HuH-7 (cell line): Measurements from ENCODE around the gene GPR85.
"Not testable (repeated sequence)": the region's sequence is repeated elsewhere in the genome, so short reads cannot be mapped to it uniquely, and the experiment has no call there.

Experiments
- DNase-seq: peaks from one replicate; pipeline ENCODE4 v3.0.0; 2011; ENCODE audit warnings: low spot score

The GPR85 gene, protein sequence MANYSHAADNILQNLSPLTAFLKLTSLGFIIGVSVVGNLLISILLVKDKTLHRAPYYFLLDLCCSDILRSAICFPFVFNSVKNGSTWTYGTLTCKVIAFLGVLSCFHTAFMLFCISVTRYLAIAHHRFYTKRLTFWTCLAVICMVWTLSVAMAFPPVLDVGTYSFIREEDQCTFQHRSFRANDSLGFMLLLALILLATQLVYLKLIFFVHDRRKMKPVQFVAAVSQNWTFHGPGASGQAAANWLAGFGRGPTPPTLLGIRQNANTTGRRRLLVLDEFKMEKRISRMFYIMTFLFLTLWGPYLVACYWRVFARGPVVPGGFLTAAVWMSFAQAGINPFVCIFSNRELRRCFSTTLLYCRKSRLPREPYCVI

DNA sequence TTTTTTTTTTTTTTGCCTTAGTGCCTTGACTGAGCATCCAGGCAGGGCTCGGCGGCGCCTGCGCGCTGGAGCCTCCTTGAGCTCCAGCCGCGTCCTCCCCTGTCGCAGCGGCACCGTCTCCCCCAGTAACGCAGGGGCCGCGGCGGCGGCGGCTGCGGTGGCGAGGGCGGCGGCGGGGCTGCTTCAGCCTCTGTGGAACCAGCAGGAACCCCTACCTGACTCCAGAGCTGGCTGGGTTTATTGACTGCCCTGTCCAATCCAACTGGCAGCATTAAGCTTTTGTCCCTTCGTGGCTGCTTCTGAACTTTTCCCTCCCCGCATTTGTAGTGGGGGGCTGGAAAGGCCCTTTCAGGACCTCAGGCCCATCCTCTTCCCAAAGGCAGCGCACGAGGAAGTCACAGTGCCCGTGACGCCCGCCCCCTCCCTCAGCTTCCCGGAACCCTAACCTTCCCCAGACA lies at the start of gene GPR85:
Gene GPR85 (minus strand): TSS at position 397 of the 458 bp plus-strand sequence. CDS start 2,106 bp downstream, outside the sequence.
- DNase-seq, result no peak

DNA sequence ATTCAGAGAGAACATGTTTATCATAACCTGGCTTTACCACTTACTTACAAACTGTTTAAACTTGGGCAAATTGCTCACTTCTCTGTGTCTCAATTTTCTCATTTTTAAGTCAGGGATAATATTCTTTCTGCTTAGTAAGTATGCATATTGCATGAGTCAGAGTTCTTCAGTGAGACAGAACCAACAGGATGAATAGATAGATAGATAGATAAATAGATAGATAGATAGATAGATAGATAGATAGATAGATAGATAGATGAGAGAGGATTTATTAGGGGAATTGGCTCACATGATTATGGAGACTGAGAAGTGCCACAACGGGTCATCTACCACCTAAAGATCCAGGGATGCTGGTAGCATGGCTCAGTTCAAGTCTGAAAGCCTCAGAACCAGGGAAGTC lies 47.4 kb upstream of the GPR85 start:
- DNase-seq, result no peak

DNA sequence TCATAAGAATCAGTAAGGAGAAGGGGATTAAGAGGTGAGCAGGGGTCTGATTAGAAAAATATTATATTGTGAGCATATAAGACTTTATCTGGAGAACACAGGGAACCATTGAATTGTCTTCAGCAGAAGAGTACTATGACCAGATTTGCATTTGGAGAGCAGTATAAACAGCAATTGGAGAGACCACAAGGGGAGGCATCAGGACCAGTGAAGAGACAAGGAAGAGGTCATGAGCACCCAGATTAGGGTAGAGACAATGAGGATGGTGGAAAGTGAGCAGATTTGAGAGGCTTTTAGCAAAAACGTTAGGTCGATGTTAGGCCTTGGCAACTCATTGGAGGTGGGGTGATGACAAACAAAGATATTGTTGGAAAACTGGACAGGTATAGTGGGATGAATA lies 44.7 kb upstream of the GPR85 start:
- DNase-seq, result no peak

DNA sequence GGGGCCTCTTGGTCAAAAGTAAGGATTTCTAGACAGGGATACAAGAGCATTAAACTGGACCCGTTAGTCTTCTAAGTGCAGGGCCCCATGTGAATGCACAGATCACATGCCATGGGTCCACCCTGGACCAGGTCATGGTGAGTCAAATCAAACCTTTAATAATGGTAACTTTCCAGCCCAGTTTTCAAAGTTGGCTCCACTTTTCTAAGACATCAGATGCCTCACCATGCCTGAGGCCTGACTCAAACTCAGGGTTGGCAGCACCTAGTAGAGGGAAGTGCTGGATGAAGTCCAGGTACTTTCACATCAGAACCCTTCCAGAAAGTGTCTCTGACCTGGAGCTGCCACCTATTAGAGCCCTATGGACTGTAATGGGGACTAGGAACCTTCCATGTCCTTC lies 41.4 kb upstream of the GPR85 start:
- no peak for DNase-seq

DNA sequence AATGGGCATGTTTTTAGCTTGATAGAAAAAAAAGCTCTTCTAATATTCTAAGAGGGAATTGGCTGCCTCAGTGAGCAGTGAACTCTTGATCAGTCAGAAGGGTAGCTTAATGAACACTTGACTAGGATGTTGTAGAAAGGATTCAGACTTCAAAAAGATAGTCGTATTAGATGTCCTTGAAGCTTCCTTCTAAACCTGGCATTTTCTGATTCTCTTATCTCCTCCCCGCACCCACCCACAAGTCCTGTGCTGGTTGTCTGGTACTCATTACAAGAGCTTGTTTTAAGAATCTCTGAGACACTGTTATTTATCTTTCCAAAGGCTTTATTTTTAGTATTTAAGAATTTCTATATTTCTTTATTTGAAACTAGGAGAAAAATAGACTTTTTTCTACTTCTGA lies 39.1 kb upstream of the GPR85 start:
- no peak for DNase-seq

DNA sequence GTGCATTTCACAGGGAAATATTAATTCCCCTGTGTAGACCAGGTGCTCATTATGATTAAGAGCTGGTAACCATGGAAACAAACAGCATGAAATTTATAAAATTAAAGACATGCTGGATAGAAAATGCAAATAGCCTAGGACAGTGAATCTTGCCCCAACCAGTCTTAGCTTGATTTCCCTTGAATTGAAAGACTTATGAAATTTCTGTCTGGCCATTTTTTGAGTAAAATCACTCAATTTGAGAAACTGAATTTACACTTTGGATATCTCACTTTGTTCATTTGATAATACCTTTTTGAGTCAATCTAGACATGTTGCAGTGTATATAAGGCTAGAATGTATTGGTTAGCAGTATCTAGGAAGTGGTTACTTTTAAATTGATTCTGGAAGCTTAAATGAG lies 36.1 kb upstream of the GPR85 start:
- DNase-seq, result no peak

DNA sequence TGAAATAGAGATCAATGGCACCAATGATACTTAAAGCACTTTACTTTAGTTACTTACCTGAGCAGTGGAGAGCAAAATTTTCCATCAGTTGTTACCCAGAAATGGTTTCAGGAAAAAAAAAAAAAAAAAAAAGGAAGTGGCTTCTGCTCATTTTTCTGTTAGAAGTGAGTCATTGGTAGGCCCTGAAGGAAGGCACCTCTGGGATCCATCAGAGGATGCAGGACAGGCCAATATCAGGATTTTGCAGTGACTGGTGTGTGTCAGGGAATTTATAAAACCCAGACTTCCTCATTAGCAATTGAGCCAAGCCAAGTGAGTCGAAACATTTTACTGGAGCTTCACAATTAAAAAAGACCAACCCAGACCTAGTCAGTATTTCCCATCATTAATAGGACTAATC lies 34.0 kb upstream of the GPR85 start:
- DNase-seq, result no peak

DNA sequence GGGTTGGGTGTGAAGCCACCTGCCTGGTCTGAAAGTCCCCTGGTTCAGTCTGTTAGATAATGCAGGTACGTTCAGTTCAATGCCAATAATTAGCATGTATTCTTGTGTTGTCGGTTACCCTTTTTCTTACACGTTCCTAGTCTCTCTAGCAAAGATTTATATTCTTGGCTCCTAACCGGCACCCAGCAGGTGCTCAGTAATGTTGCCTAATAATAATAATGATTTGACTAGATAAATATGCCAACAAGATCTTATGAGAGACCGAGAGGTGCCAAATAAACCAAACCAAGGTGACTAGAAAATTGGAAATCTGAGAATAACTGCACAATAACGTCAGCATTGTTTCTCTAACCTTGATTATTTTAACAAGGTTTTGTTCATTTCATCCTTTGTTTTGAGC lies 32.8 kb upstream of the GPR85 start:
- DNase-seq, result no peak

DNA sequence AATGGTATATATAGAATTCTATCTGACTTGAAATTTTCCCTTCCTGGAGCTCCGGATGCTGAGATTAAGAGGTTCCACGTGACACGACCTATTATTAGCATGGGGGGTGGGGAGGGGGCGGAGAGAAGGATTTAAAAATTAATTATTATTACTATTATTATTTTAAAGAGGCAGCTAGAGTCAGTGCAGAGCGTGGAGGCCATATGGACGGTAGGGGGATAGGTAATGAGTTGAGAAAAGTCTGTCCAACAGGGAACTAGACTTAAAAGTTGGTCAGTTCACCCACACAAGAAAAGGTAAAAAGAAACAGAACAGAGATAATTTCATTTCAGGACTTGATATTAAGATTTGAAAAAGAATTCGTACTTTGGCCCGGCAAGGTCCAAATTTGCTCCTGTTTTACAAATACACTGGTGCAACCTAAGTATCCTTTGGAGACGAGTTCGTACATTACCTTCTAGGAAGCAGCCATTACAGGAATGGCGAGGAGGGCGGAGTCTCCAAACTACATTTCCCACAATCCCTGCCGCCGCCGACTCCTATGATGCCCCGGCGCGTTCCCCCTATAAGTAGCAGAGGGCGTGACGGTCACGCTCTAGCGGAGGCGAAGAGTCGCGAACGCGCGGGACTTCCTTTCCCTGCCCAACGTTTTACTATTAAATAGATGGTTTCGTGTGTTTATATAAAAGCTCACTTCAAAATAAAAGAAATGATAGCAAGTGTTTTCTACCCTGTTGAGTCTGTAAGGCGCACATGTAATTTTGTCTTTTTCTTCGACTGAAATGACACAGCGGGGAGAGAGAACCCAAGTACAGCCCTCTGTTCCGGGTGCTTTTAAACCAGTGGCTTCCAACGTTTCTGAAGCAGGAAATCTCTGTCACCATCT lies 31.7 kb upstream of the GPR85 start, which contains the start of gene SMIM30:
Gene SMIM30 (minus strand): TSS at position 481 of the 886 bp plus-strand sequence. CDS start 976 bp downstream, outside the sequence.
- DNase-seq, result peak; percentile 58

DNA sequence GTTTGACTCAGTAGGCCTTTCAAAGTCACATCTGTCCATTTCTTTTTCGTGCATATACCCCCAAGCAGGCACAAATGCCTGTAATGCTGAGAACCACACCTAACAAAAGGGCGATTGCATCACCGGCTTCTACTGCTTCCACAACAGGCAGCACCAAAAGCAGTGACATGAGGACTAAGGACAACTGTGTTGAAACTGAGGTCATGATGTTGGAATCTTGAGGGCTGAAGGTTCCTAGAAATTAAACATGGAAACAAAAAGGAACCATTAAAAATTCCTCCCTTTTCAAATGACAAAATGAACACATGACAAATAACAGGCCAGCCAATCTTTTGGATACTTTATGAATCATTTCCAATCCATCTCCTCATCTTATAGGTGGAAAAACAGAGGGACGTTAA lies 30.7 kb upstream of the GPR85 start:
- not testable (repeated sequence) for DNase-seq

DNA sequence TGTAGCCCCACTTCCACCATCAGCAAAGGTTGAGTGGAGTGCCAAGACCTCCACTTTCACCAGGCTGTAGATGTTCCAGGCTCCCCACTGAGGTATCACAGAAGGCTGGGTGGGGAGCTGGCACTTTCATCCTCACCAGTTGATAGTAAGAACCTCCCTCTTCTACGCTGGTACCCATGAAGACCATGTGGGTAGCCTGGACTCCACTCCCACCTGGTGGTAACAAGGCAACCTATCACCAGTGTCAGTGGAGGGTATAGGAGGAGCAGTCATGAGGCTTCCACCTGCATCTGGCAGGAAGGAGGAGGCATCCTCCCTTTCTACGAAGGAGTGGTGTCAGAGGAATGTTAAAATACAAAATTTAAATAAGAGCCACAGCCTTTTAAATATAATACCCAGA lies 27.3 kb upstream of the GPR85 start:
- no peak for DNase-seq

DNA sequence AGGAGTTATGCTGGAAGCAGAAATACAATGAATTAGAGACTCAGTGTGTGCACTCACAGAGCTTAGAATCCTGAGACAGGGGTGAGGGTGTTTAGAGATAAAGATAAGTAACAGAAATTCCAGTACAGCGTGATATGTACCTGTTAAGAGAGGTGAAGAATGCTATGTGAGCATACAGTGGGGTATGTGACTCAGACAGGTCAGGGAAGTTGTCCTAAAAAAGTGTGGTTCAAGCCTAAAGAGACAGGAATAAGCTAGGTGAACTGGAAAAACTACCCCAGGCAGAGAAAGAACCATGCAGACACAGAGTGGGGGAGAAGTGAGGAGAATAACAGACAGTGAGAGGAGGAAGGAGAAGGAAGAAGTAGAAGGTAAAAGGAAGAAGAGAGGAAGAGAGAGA lies 23.1 kb upstream of the GPR85 start:
- DNase-seq, result no peak

DNA sequence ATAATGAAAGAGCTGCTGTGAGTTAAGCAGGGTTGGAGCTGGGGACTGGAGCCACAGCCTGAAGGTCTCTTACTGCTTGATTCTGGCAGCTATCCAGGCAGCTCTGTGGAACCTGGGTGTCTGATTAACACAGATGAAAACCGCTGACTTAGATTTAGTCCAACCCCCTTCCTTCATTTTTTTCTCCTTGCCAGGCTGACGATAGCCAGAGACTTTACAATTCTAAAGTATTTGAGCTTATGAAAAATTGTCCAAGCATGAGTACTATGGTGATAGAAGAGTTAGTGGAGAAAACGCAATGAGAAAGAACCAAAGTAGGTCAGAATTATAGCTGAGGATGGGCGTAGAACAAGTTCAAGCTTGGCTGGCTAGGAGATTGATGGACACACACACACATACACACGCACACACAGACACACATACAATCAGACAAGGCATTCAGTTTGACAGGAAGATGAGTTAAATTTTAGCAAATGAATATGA lies 13.5 kb upstream of the GPR85 start:
- DNase-seq, result no peak

DNA sequence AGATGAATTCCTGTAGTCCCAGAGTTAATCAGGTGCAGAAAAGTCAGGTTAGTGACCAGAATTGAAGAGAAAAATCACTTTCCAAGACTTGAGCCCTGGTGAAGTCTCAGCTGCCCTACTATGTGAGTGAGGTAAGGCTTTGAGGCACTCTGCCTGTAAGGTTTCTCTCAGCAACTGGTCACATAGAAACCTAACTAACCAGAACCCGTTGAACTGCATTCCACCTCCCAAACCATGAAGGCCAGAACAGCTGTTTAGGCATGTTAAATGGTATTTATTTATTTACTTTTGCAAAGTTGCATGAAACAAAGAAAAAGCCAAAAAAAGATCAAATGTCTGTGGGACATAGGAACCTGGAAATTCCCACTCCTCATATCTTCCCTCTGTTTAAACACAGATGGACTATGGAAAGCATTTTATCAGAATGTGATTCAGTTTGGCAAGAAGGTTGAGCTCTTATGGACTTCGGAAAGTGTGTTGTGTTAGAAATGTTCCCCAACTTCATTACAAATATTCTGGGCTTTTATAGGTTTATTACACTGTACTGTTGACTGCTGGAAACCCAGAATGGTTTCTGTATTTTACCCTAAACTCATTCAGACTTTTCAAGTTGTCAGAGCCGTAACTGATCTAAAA lies 12.8 kb upstream of the GPR85 start:
- DNase-seq, result no peak

DNA sequence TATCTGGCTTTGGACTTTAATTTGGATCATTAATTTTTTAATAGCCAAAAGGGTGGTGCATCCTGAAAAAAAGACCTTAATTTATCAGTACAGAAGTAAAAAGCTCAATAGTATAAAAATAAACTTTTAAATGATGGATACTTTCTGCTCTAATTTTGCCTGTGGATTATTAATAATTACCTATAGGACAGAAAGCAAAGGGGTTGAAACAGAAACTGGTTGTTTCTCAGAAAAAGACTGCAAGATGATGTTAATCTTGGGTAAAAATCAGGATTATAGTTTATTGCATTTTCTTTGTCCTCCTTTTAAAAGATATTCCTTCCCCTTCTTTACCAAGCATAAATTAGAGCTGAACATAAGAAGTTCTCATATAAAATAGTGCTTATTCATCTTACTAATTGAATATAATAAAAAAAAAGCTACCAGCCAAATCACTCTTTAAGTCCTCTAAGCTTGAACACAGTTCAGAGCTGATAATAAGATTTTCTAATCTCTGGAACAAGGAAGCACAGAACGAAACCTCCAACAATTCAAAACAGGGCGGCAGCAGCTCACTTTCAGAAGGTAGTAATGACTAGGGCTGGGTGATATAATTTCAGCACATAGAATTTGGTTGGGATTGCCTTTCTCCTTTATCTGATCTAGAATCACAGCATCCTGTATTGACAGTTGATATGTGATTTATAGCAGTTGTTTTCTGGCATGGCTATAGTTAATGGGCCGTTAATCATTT lies 8.1 kb upstream of the GPR85 start:
- DNase-seq, result no peak

DNA sequence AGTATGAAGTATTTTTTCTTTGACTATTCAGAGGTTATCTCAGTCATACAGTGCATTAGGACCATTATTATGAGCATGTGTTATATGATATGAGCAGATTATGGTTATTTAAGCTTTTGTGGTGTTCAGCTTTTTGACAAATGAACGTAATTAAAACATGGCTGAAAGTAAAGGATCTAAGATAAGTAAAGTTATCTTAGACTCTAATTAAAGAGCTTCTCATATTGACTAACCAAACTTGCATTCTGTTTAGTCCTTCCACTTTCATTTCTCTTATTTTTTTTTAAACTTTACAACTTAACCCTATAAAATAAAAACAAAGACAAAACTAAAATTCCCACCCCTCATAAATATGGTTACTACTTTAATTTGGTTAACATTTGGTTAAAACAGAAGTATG lies 6.9 kb upstream of the GPR85 start:
- DNase-seq, result no peak

DNA sequence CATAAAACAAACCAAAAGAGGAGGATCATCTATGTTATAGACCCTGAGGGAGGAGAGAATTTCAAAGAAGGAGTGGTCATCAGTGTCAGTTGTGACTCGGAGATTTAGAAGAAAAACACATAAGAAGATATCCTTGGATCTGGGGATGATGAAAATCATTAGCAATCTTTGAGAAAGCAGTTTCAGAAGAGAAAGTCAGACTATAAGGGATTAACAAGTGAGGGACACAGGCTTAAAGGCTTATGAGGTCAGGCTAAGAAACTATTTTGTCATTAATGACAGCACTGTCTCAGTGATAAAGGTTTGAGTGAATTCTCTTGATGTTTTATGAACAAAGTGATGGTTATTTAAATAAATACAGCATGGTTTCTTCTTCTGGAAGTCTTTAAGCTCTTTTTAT lies 6.1 kb upstream of the GPR85 start:
- no peak for DNase-seq

DNA sequence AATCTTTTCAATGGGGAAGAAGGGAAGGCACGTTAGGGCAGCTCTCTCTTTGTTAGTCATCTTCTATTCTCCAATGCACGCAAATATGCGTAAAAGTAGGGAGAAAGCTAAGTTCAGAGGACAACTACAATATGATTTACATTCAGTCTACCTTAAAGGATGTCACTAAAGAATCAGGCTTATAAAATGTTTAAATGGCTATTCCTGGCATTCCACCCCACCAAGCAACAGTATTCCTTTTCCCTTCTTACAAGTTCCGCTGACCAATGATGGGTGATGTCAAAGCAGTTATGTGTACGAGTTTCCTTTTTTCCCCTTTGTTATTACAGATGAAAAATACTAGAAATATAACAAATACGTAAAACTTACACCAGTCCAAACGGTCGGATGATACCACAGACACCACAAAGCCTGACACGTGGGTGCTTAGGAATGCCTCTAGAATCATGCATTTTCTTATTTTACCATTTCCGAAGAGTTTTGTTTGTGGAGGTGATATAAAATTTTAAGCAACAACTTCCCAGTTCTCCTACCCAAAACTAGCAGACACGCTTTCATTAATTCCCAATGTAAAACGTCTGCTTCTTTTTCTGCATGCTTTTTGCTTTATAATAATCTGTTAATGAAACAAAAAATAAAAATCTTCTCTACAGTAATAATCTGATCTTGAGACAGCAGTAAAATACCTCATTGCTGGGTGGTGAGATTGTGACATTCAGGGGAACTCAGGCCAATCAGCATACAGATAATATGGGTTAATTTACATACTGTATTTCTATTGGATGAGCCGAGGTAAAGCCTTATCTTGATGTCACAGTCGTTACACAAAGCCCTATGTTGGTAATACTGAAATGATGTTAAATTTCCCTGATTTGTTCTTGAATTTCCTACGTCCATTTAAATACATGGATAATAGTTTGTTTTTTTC lies 708 bp upstream of the GPR85 start:
- DNase-seq, result peak; percentile 45

DNA sequence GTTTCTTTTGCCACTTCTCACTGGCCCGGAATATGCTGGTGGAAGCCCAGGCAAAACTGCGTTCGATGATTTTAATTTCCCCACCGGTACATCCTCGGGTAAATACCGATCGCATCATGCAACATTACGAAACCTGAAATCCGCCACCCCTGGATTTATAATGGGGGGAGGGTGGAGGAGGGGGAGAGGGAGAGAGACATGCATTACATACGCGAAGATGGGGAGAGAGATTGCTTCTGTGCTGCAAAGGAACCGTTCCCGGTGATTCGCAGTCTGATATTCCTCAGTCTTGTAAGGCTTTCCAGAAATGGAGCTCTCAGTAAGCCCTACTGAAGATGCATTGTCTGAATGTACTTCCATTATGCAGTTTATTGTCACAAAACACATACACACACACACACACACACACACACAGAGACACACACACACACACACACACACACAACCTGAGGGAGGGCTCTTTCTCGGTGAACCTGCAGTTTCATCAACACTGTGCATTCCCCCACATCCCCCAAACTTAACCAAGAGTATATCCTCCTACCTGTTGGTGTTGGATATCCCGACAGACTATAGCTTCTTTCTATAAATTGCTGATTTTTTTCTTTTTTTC lies 741 bp downstream of the GPR85 start:
- no peak for DNase-seq

DNA sequence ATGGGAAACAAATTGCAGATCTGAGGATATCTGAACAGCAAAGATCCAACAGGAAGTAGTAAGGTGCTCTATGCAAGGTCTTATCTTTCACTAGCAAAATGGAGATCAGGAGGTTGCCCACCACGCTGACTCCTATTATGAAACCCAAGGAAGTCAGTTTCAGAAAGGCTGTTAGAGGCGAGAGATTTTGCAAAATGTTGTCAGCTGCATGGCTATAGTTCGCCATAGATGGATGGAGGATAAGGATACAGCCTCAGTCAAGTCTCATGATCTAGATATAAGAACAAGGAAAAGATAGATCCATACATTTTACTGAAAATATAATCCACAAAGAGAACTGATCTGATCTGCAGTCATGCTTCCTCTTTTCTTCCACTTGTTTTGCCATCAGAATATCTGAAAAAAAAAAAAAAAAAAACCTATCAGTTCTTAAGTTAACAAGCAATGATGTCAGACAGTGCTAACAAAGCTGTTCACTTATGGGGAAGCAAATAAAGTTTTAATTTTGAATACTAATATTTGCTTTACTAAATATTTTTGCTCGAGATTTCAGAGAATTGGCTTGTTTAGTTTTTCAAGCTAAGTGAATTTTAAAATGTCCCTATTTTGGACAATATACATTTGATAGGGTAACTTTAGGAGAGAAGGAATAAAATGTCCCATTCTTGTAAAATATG lies 2.0 kb downstream of the GPR85 start:
- no peak for DNase-seq
